ENCODE data around the gene VPS26B. TPM values are rescaled to one million over a fixed set of nuclear protein-coding genes. Genes with fewer than 3 reads are reported as not detected.
"Not testable (repeated sequence)": the region's sequence is repeated elsewhere in the genome, so short reads cannot be mapped to it uniquely, and the experiment has no call there.

The VPS26B gene
- total and polyA plus RNA-seq, 5 donors: 18.7 to 38.0 (median 34.2) TPM

DNA sequence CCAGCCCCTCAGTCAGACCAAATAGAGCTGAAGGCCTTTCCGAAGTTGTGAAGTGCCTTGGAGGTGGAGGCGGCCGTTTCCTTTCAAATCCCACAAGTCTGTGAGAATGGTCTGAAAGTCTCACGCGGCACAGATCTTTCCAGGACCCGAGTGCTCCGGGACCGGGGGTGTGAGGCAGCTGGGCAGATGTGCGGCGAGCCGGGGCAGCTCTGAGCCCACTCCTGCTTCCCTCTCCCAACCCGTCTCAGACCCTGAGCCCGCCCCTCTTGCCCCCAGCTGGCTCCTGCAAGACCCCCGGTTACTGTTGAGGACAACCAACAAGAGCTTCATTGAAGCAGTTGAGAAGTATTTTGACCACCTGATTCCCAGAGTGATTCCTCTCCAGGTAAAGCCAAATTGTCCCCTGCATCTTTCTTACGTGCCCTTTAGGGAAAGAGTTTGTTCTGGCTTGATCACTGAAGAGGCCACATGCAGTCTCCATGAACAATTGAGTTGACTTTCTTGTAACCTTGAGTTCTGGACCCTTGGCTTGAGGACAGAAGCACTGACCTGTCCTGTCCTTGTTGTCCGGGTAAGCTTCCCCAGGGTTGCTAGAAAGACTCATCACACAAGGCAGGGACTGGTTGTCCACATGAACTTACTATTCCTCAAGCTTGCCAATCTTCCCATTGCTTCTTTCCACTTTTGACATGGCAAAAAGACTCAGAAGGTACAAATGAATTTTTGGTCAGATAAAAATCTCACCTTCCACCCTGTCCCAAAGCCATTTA lies 59.2 kb downstream of the VPS26B start:
- Histone ChIP-seq H3K4me1 (ENCODE audit: control insufficient read depth, insufficient read depth, low read length) (no peaks in the 10 kb centered on the region), H3K27ac (ENCODE audit: low read length) (no peak overlapping the region), H3K9me3 (ENCODE audit: control insufficient read depth, low read length) (no peaks in the 10 kb centered on the region), H3K4me3 (ENCODE audit: low read length) (no peak overlapping the region), H3K27me3 (ENCODE audit: control insufficient read depth, insufficient read depth) (no peaks in the 10 kb centered on the region)
- WGBS: 88% methylated on average over 16 of the region's 16 CpGs
- ATAC-seq (no peak), DNase-seq (no peak)
- intact Hi-C loops (cut with DNase I): no loop called here

DNA sequence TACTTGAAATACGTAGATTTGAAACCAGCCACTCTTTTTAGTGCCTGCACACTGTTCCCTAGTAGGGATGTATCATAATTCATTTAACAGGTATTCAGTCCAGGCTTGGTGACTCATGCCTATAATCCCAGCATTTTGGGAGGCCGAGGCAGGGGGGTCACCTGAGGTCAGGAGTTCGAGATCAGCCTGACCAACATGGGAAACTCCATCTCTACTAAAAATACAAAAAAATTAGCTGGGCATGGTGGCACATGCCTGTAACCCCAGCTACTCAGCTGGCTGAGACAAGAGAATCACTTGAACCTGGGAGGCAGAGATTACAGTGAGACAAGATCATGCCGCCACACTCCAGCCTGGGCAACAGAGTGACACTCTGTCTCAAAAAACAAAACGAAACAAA lies 59.9 kb downstream of the VPS26B start:
- intact Hi-C loops (cut with DNase I); DNase-seq; H3K4me3 ChIP-seq (ENCODE audit: low read length); H3K27ac ChIP-seq (ENCODE audit: low read length); H3K9me3 ChIP-seq (ENCODE audit: control insufficient read depth, low read length); ATAC-seq; H3K4me1 ChIP-seq (ENCODE audit: control insufficient read depth, insufficient read depth, low read length); H3K27me3 ChIP-seq (ENCODE audit: control insufficient read depth, insufficient read depth): not testable (repeated sequence)
- WGBS: 92% methylated on average over 5 of the region's 5 CpGs

DNA sequence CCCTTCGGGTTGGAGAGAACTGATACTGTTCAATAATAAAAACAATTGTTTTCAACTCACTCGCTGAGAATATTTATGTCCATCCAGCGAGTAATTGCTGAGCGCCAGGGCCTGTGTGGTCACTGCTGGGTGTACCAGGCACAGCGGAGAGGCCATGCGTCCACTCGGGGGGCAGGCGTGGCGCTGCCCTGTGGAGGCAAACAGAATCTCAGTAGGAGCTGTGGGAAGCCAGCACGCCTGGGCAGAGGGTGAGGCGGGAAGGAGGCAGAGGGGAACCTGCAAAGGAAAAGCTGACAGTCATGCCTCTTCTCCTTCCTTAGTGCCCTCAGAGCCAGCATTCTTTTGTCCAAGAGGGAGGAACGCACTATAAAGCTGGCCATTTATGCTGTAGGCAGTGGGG lies 63.1 kb downstream of the VPS26B start:
- WGBS: 85% methylated on average over 12 of the region's 12 CpGs
- intact Hi-C loops (cut with DNase I): no loop called here

DNA sequence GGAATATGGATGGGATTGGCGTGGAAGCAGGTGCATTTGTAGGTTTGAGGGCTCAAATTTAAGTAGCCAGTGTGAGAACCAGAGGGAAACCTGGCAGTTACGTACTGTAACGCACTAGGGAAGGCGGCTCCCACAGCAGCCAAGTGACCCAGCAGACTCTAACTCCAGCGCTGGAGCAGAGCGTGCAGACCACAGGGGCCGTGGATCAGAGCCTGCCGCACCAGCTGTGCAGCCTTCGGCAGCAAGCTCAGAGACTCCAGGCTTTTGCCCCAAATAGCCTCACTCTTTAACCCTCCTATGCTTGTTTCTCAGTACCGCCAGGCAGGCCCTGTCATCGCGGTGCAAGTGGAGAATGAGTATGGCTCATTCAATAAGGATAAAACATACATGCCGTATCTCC lies 64.0 kb downstream of the VPS26B start:
- DNase-seq (no peak), ATAC-seq (no peak)
- H3K4me1 ChIP-seq (ENCODE audit: control insufficient read depth, insufficient read depth, low read length): no peaks in the 10 kb centered on the region
- intact Hi-C loops (cut with DNase I): no loop called here
- no peak overlapping the region for H3K27ac ChIP-seq (ENCODE audit: low read length)
- H3K27me3 ChIP-seq (ENCODE audit: control insufficient read depth, insufficient read depth): no peaks in the 10 kb centered on the region
- WGBS: 95% methylated on average over 13 of the region's 13 CpGs
- H3K4me3 ChIP-seq (ENCODE audit: low read length): no peak overlapping the region
- H3K9me3 ChIP-seq (ENCODE audit: control insufficient read depth, low read length): no peaks in the 10 kb centered on the region

More for the DNA sequence above, 63.1 kb downstream of the VPS26B start:
- H3K4me1 ChIP-seq (ENCODE audit: control insufficient read depth, insufficient read depth, low read length): no peaks in the 10 kb centered on the region
- no peak for DNase-seq
- ATAC-seq: no peak
- no peaks in the 10 kb centered on the region for H3K9me3 ChIP-seq (ENCODE audit: control insufficient read depth, low read length)
- H3K27me3 ChIP-seq (ENCODE audit: control insufficient read depth, insufficient read depth): no peaks in the 10 kb centered on the region
- no peak overlapping the region for H3K4me3 ChIP-seq (ENCODE audit: low read length)
- H3K27ac ChIP-seq (ENCODE audit: low read length): no peak overlapping the region

DNA sequence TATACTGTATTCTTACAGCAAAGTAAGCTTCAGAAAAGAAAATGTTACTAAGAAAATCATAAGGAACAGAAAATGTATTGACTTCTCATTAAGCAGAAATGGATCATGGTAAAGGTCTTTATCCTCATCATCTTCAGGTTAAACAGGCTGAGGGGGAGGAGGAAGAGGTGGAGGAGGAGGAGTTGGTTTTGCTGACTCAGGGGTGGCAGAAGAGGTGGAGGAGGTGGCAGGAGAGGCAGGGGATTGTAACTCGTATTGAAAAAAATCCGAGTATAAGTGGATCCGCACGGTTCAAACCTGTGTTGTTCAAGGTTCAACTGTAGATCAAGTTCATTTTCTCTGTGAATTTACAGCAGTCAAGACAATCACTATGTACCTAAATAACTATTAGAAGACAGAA lies 64.7 kb downstream of the VPS26B start:
- no peak overlapping the region for H3K4me3 ChIP-seq (ENCODE audit: low read length)
- no peak for DNase-seq
- no peak for ATAC-seq
- H3K27me3 ChIP-seq (ENCODE audit: control insufficient read depth, insufficient read depth): no peaks in the 10 kb centered on the region
- H3K27ac ChIP-seq (ENCODE audit: low read length): no peak overlapping the region
- no peaks in the 10 kb centered on the region for H3K9me3 ChIP-seq (ENCODE audit: control insufficient read depth, low read length)
- 80% methylated on average over 4 of the region's 4 CpGs for WGBS
- intact Hi-C loops (cut with DNase I): no loop called here
- no peaks in the 10 kb centered on the region for H3K4me1 ChIP-seq (ENCODE audit: control insufficient read depth, insufficient read depth, low read length)

DNA sequence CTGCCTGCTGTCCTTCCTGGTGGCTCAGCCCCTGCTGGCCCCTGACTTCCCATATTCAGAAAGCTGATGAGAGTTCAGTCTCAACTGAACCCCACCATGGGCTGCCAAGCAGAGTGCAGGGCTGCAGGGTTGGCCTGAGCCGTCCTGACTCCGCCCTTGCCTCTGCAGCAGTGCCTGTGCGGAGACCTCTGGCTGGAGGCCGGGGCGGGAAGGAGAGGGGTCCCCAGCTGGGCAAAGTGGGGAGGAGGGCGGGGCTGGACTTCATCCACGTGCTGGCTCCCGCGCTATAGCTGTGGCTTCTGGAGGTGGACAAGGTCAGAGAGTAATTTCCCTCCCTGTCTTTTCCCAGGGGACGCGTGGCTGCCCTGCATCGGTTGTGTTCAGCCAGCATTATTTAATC lies 65.3 kb downstream of the VPS26B start:
- Histone ChIP-seq H3K9me3 (ENCODE audit: control insufficient read depth, low read length) (no peaks in the 10 kb centered on the region), H3K27ac (ENCODE audit: low read length) (no peak overlapping the region), H3K4me1 (ENCODE audit: control insufficient read depth, insufficient read depth, low read length) (no peaks in the 10 kb centered on the region), H3K27me3 (ENCODE audit: control insufficient read depth, insufficient read depth) (no peaks in the 10 kb centered on the region), H3K4me3 (ENCODE audit: low read length) (no peak overlapping the region)
- ATAC-seq: peak; percentile 45 to 69
- DNase-seq: peak in 2 of 3 donors; percentile 69 to 80
- intact Hi-C loops (cut with DNase I): no loop called here
- WGBS: 42% methylated on average over 12 of the region's 12 CpGs

DNA sequence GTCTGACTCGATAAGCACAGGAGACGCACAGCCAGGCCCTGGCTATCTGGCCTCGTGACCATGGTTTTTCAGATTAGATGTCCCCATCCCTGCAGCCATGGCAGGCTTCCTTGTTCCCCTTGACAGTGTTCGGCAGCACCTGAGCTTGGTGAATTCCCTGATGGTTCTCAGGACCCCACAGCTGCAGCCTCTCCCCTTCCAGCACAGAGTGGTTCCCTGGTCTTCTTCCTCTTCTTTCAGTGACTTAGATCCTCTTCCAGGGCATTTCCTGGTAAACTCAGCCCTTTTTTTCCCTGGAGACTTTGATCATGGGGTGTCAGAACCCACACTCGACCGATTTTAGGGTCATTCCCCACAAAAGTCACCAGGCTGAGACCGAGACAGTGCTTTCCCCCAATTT lies 66.2 kb downstream of the VPS26B start:
- 80% methylated on average over 7 of the region's 7 CpGs for WGBS
- ATAC-seq: no peak
- intact Hi-C loops (cut with DNase I): no loop called here
- no peak for DNase-seq
- no peaks in the 10 kb centered on the region for H3K9me3 ChIP-seq (ENCODE audit: control insufficient read depth, low read length)
- H3K4me3 ChIP-seq (ENCODE audit: low read length): no peak overlapping the region
- H3K27me3 ChIP-seq (ENCODE audit: control insufficient read depth, insufficient read depth): no peaks in the 10 kb centered on the region
- no peaks in the 10 kb centered on the region for H3K4me1 ChIP-seq (ENCODE audit: control insufficient read depth, insufficient read depth, low read length)
- no peak overlapping the region for H3K27ac ChIP-seq (ENCODE audit: low read length)

DNA sequence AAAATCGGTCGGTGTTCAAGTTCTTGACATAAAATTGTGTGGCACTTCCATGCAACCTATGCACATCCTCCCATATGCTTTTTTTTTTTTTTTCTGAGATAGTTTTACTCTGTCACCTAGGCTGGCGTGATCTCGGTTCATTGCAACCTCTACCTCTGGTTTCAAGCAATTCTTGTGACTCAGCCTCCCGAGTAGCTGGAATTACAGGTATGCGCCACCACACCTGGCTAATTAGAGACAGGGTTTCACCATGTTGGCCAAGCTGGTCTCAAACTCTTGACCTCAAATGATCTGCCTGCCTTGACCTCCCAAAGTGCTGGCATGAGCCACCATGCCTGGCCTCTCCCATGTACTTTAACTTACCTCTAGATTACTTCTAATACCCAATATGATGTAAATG lies 66.7 kb downstream of the VPS26B start:
- ATAC-seq (no peak), DNase-seq (no peak)
- no peaks in the 10 kb centered on the region for H3K27me3 ChIP-seq (ENCODE audit: control insufficient read depth, insufficient read depth)
- H3K4me1 ChIP-seq (ENCODE audit: control insufficient read depth, insufficient read depth, low read length): no peaks in the 10 kb centered on the region
- WGBS: 74% methylated on average over 6 of the region's 6 CpGs
- intact Hi-C loops (cut with DNase I): no loop called here
- no peaks in the 10 kb centered on the region for H3K9me3 ChIP-seq (ENCODE audit: control insufficient read depth, low read length)
- no peak overlapping the region for H3K4me3 ChIP-seq (ENCODE audit: low read length)
- H3K27ac ChIP-seq (ENCODE audit: low read length): no peak overlapping the region

DNA sequence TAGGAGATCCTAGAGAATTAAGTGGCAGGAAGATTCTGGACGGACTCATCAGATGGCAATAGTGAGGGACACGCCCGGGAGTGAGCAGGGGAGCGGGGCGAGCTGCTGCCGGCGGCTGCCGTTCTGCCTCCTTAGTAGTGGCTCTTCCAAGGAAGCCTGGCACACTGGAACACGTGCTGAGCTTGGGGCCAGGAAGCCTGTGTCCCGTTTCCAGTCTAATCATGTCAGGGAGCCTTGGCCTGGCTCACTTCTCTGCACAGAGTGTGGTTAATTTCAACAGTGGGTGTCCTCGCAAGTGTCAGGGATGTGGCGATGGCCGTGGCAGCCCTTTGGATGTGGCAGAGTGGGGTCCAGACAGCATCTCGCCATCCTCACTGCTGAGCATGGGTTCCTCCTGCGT lies 68.2 kb downstream of the VPS26B start:
- intact Hi-C loops (cut with DNase I): no loop called here
- H3K27ac ChIP-seq (ENCODE audit: low read length): no peak overlapping the region
- H3K27me3 ChIP-seq (ENCODE audit: control insufficient read depth, insufficient read depth): no peaks in the 10 kb centered on the region
- 71% methylated on average over 15 of the region's 15 CpGs for WGBS
- DNase-seq (no peak), ATAC-seq (no peak)
- no peaks in the 10 kb centered on the region for H3K4me1 ChIP-seq (ENCODE audit: control insufficient read depth, insufficient read depth, low read length)
- no peak overlapping the region for H3K4me3 ChIP-seq (ENCODE audit: low read length)
- no peaks in the 10 kb centered on the region for H3K9me3 ChIP-seq (ENCODE audit: control insufficient read depth, low read length)

DNA sequence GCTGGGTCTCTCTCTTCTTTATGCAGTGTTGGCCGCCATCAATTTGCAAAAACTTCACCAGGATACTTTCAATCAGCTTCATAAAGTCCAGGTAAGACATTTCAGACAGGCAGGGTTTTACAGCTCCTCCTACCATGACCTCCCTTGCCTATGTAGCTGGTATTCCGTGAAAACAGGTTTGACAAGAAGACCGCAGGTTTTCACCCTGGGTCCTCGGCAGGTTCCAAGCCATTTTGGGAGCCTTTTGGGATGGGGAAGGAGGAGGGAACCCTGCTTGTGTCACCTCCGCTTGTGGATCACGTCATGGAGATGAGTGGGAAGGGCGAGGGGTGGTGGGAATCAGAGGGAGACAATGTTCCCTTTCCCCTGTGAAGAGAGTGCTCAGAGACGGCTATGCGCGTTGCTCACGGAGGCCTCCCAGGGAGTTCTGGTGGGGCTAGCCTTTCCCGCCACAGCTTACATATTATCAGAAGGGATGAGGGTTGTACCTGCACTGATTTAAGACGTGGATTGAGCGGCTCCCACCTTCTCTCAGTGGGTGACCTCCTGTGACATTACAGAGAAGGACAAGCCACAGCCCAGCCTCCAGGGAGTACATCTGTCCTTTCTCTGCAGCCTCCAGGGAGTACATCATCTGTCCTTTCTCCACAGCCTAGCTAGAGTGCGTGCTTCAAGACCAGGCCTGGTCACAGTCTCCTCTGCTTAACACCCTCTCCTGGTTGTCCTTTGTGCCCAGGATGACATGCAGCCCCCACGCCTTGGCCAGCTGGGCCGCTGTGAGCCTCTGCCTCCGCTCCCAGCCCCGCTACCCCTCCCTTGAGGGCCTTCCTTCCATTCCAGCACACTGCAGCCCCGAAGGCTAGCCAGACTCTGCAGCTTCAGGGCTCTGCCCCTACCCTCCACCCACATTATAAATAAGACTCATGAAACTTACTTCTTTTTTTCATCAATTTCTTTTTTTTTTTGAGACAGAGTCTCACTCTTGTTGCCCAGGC lies 68.9 kb downstream of the VPS26B start:
- intact Hi-C loops (cut with DNase I): no loop called here
- Histone ChIP-seq H3K4me1 (ENCODE audit: control insufficient read depth, insufficient read depth, low read length) (no peaks in the 10 kb centered on the region), H3K9me3 (ENCODE audit: control insufficient read depth, low read length) (no peaks in the 10 kb centered on the region), H3K27ac (ENCODE audit: low read length) (no peak overlapping the region), H3K4me3 (ENCODE audit: low read length) (no peak overlapping the region), H3K27me3 (ENCODE audit: control insufficient read depth, insufficient read depth) (no peaks in the 10 kb centered on the region)
- ATAC-seq (no peak), DNase-seq (no peak)
- WGBS: 77% methylated on average over 20 of the region's 20 CpGs

DNA sequence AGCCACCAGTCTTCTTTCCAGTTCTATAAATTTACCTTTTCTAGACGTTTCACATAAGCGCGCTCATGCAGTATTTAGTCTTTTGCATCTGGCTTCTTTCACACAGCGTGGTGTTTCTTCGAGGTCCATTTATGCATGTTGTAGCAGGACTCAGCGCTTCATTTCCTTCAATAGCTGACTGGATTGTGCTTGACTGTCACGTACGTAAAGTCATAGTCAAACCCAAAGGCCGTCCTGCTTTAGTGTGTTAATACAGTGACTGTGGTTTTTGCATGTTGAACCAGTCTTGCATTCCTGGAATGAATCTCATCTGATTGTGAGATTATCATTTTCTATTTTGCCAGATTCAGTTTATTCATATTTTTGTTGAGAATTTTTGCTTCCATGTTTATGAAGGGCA lies 70.2 kb downstream of the VPS26B start:
- DNase-seq (no peak), ATAC-seq (no peak)
- no peak overlapping the region for H3K4me3 ChIP-seq (ENCODE audit: low read length)
- no peaks in the 10 kb centered on the region for H3K4me1 ChIP-seq (ENCODE audit: control insufficient read depth, insufficient read depth, low read length)
- intact Hi-C loops (cut with DNase I): no loop called here
- no peak overlapping the region for H3K27ac ChIP-seq (ENCODE audit: low read length)
- 68% methylated on average over 9 of the region's 9 CpGs for WGBS
- no peaks in the 10 kb centered on the region for H3K27me3 ChIP-seq (ENCODE audit: control insufficient read depth, insufficient read depth)
- H3K9me3 ChIP-seq (ENCODE audit: control insufficient read depth, low read length): no peaks in the 10 kb centered on the region

Measured in right cardiac atrium (tissue), 5 donors.